NCI-H2081 (cell line): Measurements from ENCODE around the gene USP46.

Experiments
- DNase-seq, 2 experiments: peaks; one replicate each; lab custom pipeline; 2025; lab: John Stamatoyannopoulos, UW

USP46 gene

GRCh38 chr4:52617336-52618020, 41.6 kb downstream of the USP46 start:
- no peak for DNase-seq

GRCh38 chr4:52614241-52614640, 44.9 kb downstream of the USP46 start:
- DNase-seq = no peak

GRCh38 chr4:52612341-52612740, 46.8 kb downstream of the USP46 start:
- no peak for DNase-seq

GRCh38 chr4:52611030-52611555, 48.0 kb downstream of the USP46 start:
- DNase-seq = no peak

- DNase-seq = no peak
These were observed 52.4 kb downstream of the USP46 start for GRCh38 chr4:52606726-52607125.

GRCh38 chr4:52606040-52606439, 53.1 kb downstream of the USP46 start:
- DNase-seq = no peak

- DNase-seq = no peak
These were observed 54.9 kb downstream of the USP46 start for GRCh38 chr4:52604215-52604614.

GRCh38 chr4:52600275-52600674, 58.8 kb downstream of the USP46 start:
- DNase-seq = no peak

GRCh38 chr4:52595001-52595400, 64.1 kb downstream of the USP46 start:
- DNase-seq = peak in 1 of 2 experiments; percentile 43

- no peak for DNase-seq
These were observed 66.8 kb downstream of the USP46 start for GRCh38 chr4:52592287-52592686.

GRCh38 chr4:52588771-52589591, 70.1 kb downstream of the USP46 start:
- DNase-seq = no peak

GRCh38 chr4:52588097-52588496, 71.0 kb downstream of the USP46 start:
- peak in 1 of 2 experiments; percentile 8 for DNase-seq

GRCh38 chr4:52586069-52586468, 73.0 kb downstream of the USP46 start:
- no peak for DNase-seq

- no peak for DNase-seq
These were observed 73.7 kb downstream of the USP46 start for GRCh38 chr4:52585379-52585778.

- no peak for DNase-seq
These were observed 79.4 kb downstream of the USP46 start for GRCh38 chr4:52579602-52580272.

- no peak for DNase-seq
These were observed 80.2 kb downstream of the USP46 start for GRCh38 chr4:52578951-52579350.

GRCh38 chr4:52577624-52577962, 81.5 kb downstream of the USP46 start:
- no peak for DNase-seq

- no peak for DNase-seq
These were observed 82.0 kb downstream of the USP46 start for GRCh38 chr4:52576961-52577623.

- DNase-seq = no peak
These were observed 82.8 kb downstream of the USP46 start for GRCh38 chr4:52576326-52576725.

GRCh38 chr4:52575406-52575805, 83.7 kb downstream of the USP46 start:
- no peak for DNase-seq

- peak in 1 of 2 experiments; percentile 48 for DNase-seq
These were observed 85.1 kb downstream of the USP46 start for GRCh38 chr4:52574036-52574435.

- DNase-seq = no peak
These were observed 85.5 kb downstream of the USP46 start for GRCh38 chr4:52573551-52573950.
